SK-N-MC (cell line): Measurements from ENCODE around the gene DBX1.

Experiments used
- EZH2 ChIP-seq: fragments of 200-600 bp; sonication (generic); IDR thresholded peaks from one replicate; pipeline ENCODE4 v1.6.1; 2017; ENCODE audit warnings: antibody characterized with exemption
- FOXP2 ChIP-seq: optimal IDR thresholded peaks from 2 replicates; pipeline ENCODE3; 2011; ENCODE audit warnings: mild to moderate bottlenecking, moderate library complexity; ENCODE audit not compliant: insufficient read depth; ENCODE audit errors: extremely low read length, control extremely low read depth
- POLR2AphosphoS5 ChIP-seq: IDR thresholded peaks from 2 replicates; pipeline ENCODE4 v1.6.1; 2012; ENCODE audit warnings: mild to moderate bottlenecking, low read depth, low read length, borderline replicate concordance

DNA sequence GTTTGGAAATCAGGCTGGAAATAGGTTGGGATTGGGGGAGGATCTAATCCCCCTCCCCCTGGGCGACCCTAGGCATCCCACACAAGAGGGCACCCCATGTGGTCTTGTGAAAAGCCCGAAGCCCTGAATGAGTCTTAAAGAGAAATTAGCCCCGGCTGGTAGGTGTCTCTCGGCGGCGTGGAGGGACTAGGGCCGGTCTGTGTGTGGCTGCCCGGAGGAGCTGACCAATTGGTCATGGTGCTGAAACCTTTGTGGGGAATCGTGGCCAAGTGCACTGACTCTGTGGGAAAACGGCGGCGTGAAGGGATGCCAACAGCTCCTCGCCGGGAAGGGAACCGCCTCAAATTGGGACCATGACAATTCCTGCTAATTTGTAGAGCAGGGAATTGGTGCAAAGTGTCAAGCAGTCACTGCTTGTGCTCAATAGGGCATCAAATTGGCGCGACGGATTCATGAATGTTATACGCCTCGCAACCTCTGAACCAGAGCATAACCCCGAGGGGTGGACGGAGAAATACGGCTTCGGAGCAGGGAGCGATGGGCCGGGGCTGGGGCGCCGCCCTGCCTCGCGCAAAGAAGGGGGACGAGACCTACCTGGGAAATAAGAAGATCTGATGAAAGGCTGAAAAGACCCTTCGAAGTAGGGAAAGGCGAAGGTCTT lies 1.5 kb downstream of the DBX1 start:
- no peak for TF ChIP-seq POLR2AphosphoS5
- TF ChIP-seq FOXP2, result no peak
- no peak for TF ChIP-seq EZH2
